HCT116 (cell line): Measurements from ENCODE around the gene CRYGN. TPM values are rescaled to one million over a fixed set of nuclear protein-coding genes. Genes with fewer than 3 reads are reported as not detected.

Source experiments
- ATAC-seq: fragments of 200-7000 bp; cut with Tn5 transposase; 2 replicates; pipeline ENCODE4 v1.9.1; 2020; ENCODE audit warnings: mild to moderate bottlenecking, moderate library complexity
- BruUV-seq: library from RNA; stranded (reverse); fragments of 400-500 nt; replicated peaks from 2 replicates; lab custom pipeline; 2021; lab: Mats Ljungman, UMichigan
- CTCF ChIA-PET: fragments of 300-600 bp; sonication (Branson Sonifier 250); formaldehyde crosslinking; loops from one replicate; lab custom pipeline; 2021; ENCODE audit warnings: antibody characterized with exemption; lab: Charles Lee
- POLR2A ChIA-PET: fragments of 300-600, 350-600 bp; sonication (Branson Sonifier 250); formaldehyde crosslinking; loops from one replicate; lab custom pipeline; 2021; ENCODE audit warnings: antibody characterized with exemption; lab: Charles Lee
- RAD21 ChIA-PET, 2 experiments: fragments of 300-600 bp; sonication (Branson Sonifier 250); formaldehyde crosslinking; loops; one replicate each; lab custom pipeline; 2023; ENCODE audit warnings: low total read pairs in 2 of 2; ENCODE audit not compliant: uncharacterized antibody in 2 of 2, unreplicated experiment in 2 of 2, low non-redundant PET in 1 of 2; lab: Charles Lee
- DNase-seq: peaks from one replicate; pipeline ENCODE4 v3.0.0-alpha.2; 2010; ENCODE audit warnings: low read depth, low spot score
- H2AFZ ChIP-seq: fragments of 200-600 bp; shearing (Covaris generic), sonication (generic); 2 replicates; pipeline ENCODE4 v1.6.1; 2017; ENCODE audit warnings: low read depth, mixed run types, mixed read lengths, antibody characterized with exemption, low read length; ENCODE audit not compliant: poor library complexity, severe bottlenecking
- H3K27ac ChIP-seq: 2 replicates; pipeline ENCODE4 v1.5.1; 2012; ENCODE audit warnings: low read depth, low read length
- H3K27me3 ChIP-seq: fragments of 200-600 bp; sonication (generic); 2 replicates; pipeline ENCODE4 v1.6.1; 2016; ENCODE audit warnings: mixed run types, low read length, mixed read lengths; ENCODE audit not compliant: insufficient read depth
- H3K36me3 ChIP-seq, 2 experiments: fragments of 200-500 bp in 1 of 2; fragments of 200-600 bp in 1 of 2; sonication (Bioruptor generic) in 1 of 2; sonication (generic) in 1 of 2; 2 replicates each; pipeline versions ENCODE4 v1.5.1 to v1.6.1; 2014 to 2016; ENCODE audit warnings: low read length in 2 of 2, inconsistent platforms in 1 of 2, mixed read lengths in 1 of 2, mixed run types in 1 of 2; ENCODE audit not compliant: insufficient read depth in 2 of 2, control insufficient read depth in 1 of 2
- H3K4me1 ChIP-seq, 2 experiments: fragments of 200-600 bp in 1 of 2; sonication (generic) in 1 of 2; 2 replicates each; pipeline versions ENCODE4 v1.5.1 to v1.6.1; 2012 to 2017; ENCODE audit warnings: low read length in 2 of 2, inconsistent platforms in 1 of 2, mild to moderate bottlenecking in 1 of 2, mixed read lengths in 1 of 2, mixed run types in 1 of 2, moderate library complexity in 1 of 2; ENCODE audit not compliant: insufficient read depth in 2 of 2, control insufficient read depth in 1 of 2
- H3K4me2 ChIP-seq: fragments of 200-600 bp; sonication (generic); 2 replicates; pipeline ENCODE4 v1.6.1; 2017; ENCODE audit warnings: mixed run types, low read length, mixed read lengths
- H3K4me3 ChIP-seq, 2 experiments: fragments of 200-600 bp in 1 of 2; sonication (generic) in 1 of 2; replicated peaks in 1 of 2; 2 replicates each; pipeline ENCODE4 v1.5.1; 2011 to 2016; ENCODE audit warnings: low read length in 2 of 2, control low read depth in 1 of 2, low read depth in 1 of 2, mild to moderate bottlenecking in 1 of 2, mixed read lengths in 1 of 2, mixed run types in 1 of 2
- H3K79me2 ChIP-seq: fragments of 200-600 bp; sonication (generic); 2 replicates; pipeline ENCODE4 v1.6.1; 2017; ENCODE audit warnings: mild to moderate bottlenecking, mixed run types, low read length, moderate library complexity, mixed read lengths; ENCODE audit not compliant: insufficient read depth
- H3K9ac ChIP-seq: fragments of 200-600 bp; sonication (generic); 2 replicates; pipeline ENCODE4 v1.6.1; 2016; ENCODE audit warnings: low read length, mixed read lengths
- H3K9me2 ChIP-seq: fragments of 200-600 bp; sonication (generic), shearing (Covaris generic); 2 replicates; pipeline ENCODE4 v1.6.1; 2017; ENCODE audit warnings: mixed run types, mild to moderate bottlenecking, moderate library complexity; ENCODE audit not compliant: insufficient read depth
- H3K9me3 ChIP-seq, 2 experiments: fragments of 200-500 bp in 1 of 2; fragments of 200-600 bp in 1 of 2; sonication (Bioruptor generic) in 1 of 2; sonication (generic) in 1 of 2; 2 replicates each; pipeline ENCODE4 v1.6.1; 2014 to 2017; ENCODE audit warnings: low read length in 2 of 2, mixed read lengths in 2 of 2, inconsistent platforms in 1 of 2, low read depth in 1 of 2, mild to moderate bottlenecking in 1 of 2, mixed run types in 1 of 2, moderate library complexity in 1 of 2; ENCODE audit not compliant: control insufficient read depth in 1 of 2, insufficient read depth in 1 of 2
- H4K20me1 ChIP-seq: fragments of 200-600 bp; sonication (generic), shearing (Covaris generic); 2 replicates; pipeline ENCODE4 v1.6.1; 2017; ENCODE audit warnings: mixed run types, mild to moderate bottlenecking, moderate library complexity; ENCODE audit not compliant: insufficient read depth
- CBX3 ChIP-seq: IDR thresholded peaks from 2 replicates; pipeline ENCODE4 v1.6.1; 2012; ENCODE audit warnings: low read depth
- EGR1 ChIP-seq: IDR thresholded peaks from 2 replicates; pipeline ENCODE4 v1.6.1; 2012; ENCODE audit warnings: low read depth
- EZH2 ChIP-seq: fragments of 200-600 bp; sonication (generic); IDR thresholded peaks from 2 replicates; pipeline ENCODE4 v1.6.1; 2017; ENCODE audit warnings: antibody characterized with exemption, mixed run types
- FOSL1 ChIP-seq: IDR thresholded peaks from 2 replicates; pipeline ENCODE4 v1.6.1; 2012; ENCODE audit warnings: low read depth
- POLR2A ChIP-seq: IDR thresholded peaks from 2 replicates; pipeline ENCODE4 v1.7.0; 2011; ENCODE audit warnings: borderline replicate concordance; ENCODE audit not compliant: insufficient read depth, insufficient read length; ENCODE audit errors: extremely low read depth
- REST ChIP-seq: IDR thresholded peaks from 2 replicates; pipeline ENCODE4 v1.6.1; 2012; ENCODE audit warnings: low read depth
- SP1 ChIP-seq: IDR thresholded peaks from 2 replicates; pipeline ENCODE4 v1.6.1; 2012; ENCODE audit warnings: low read depth
- TCF7L2 ChIP-seq: IDR thresholded peaks from 2 replicates; pipeline ENCODE4 v1.7.0; 2011; ENCODE audit warnings: borderline replicate concordance, inconsistent platforms; ENCODE audit not compliant: insufficient read depth, insufficient read length; ENCODE audit errors: extremely low read depth
- ZFX ChIP-seq: fragments of 450-650 bp; IDR thresholded peaks from 2 replicates; pipeline ENCODE4 v1.6.1; 2017
- ZNF274 ChIP-seq: fragments of 200-500 bp; sonication (Bioruptor generic); IDR thresholded peaks from 2 replicates; pipeline ENCODE4 v1.6.1; 2014; ENCODE audit warnings: mild to moderate bottlenecking, low read depth, low read length, inconsistent platforms
- intact Hi-C: fragments of 100-400 bp; cut with micrococcal nuclease; formaldehyde crosslinking; loops from 2 replicates; pipeline ENCODE4 v1.10.0; 2022
- total RNA-seq: library from RNA; stranded (reverse); gene quantifications from one replicate; pipeline ENCODE4 v1.2.1, GENCODE V29; 2021; ENCODE audit not compliant: unreplicated experiment

CRYGN gene
- total RNA-seq, 1 experiment from 2014 or later = not detected

GRCh38 chr7:151468217-151469018 is 28.5 kb upstream of the CRYGN start:
- H3K4me3 ChIP-seq = no peak overlapping the region
- peaks cover 55% of the 10 kb centered on the region for H3K79me2 ChIP-seq
- H4K20me1 ChIP-seq = no peaks in the 10 kb centered on the region
- RAD21 ChIA-PET = no interaction called here
- TF ChIP-seq ZFX = no peak
- no peak for TF ChIP-seq EGR1
- no peak for TF ChIP-seq CBX3
- no peak for TF ChIP-seq ZNF274
- TF ChIP-seq TCF7L2 = no peak
- TF ChIP-seq EZH2 = no peak
- TF ChIP-seq FOSL1 = no peak
- TF ChIP-seq SP1 = no peak
- no peak for TF ChIP-seq POLR2A
- TF ChIP-seq REST = no peak
- TF ChIP-seq, all 23 proteins: peak for 0
- Histone ChIP-seq H2AFZ (no peak overlapping the region), H3K4me1 (no peaks in the 10 kb centered on the region), H3K9me3 (peaks cover 0 to 7% of the 10 kb centered on the region in 2 experiments; a peak in 1 of 4 replicates), H3K9me2 (no peaks in the 10 kb centered on the region), H3K36me3 (peaks cover 26 to 71% of the 10 kb centered on the region in 2 experiments), H3K4me2 (no peak overlapping the region), H3K27ac (no peak overlapping the region), H3K9ac (no peak overlapping the region), H3K27me3 (no peaks in the 10 kb centered on the region)
- ATAC-seq (no peak), DNase-seq (no peak)
- intact Hi-C loops = no loop called here
- CTCF ChIA-PET = no interaction called here
- BruUV-seq = no TSS peak
- POLR2A ChIA-PET = no interaction called here
